HG02943 (cell line): Measurements from ENCODE around the gene LHX6.

Experiments used
- ATAC-seq: cut with Tn5 transposase; IDR thresholded peaks from one replicate; pipeline ENCODE4 v1.9.1; 2021; ENCODE audit warnings: mild to moderate bottlenecking, low read depth, moderate library complexity; ENCODE audit not compliant: unreplicated experiment

The LHX6 gene

GRCh38 chr9:122228568-122229484, at the start of gene LHX6:
Gene LHX6 (minus strand): TSS chr9:122228957. CDS start chr9:122228740, 217 bp downstream.
- ATAC-seq = no peak

- ATAC-seq = no peak
These were observed 48.6 kb upstream of the LHX6 start for GRCh38 chr9:122277285-122277897.

- no peak for ATAC-seq
These were observed 47.3 kb upstream of the LHX6 start for GRCh38 chr9:122276096-122276495.

GRCh38 chr9:122274055-122274454, 45.3 kb upstream of the LHX6 start:
- no peak for ATAC-seq

- ATAC-seq = no peak
These were observed 39.5 kb upstream of the LHX6 start for GRCh38 chr9:122268041-122268814.

- peak; percentile 29 for ATAC-seq
These were observed 36.6 kb upstream of the LHX6 start for GRCh38 chr9:122265149-122265915.

GRCh38 chr9:122264360-122265148, 35.8 kb upstream of the LHX6 start, which contains the start of the genes MRRF and RBM18:
Gene MRRF (plus strand): TSS chr9:122264882. CDS start chr9:122270892, 6,010 bp downstream.
Gene RBM18 (minus strand): TSS chr9:122264840. CDS start chr9:122261492, 3,348 bp downstream.
- ATAC-seq = peak; percentile 77

- ATAC-seq = no peak
These were observed 35.1 kb upstream of the LHX6 start for GRCh38 chr9:122263699-122264349.

- no peak for ATAC-seq
These were observed 33.3 kb upstream of the LHX6 start for GRCh38 chr9:122262073-122262472.

- no peak for ATAC-seq
These were observed 32.7 kb upstream of the LHX6 start for GRCh38 chr9:122261469-122261881.

- no peak for ATAC-seq
These were observed 30.2 kb upstream of the LHX6 start for GRCh38 chr9:122258886-122259415.

GRCh38 chr9:122256206-122256605, 27.4 kb upstream of the LHX6 start:
- ATAC-seq = no peak

- ATAC-seq = no peak
These were observed 26.0 kb upstream of the LHX6 start for GRCh38 chr9:122254761-122255160.

GRCh38 chr9:122252796-122253195, 24.0 kb upstream of the LHX6 start:
- no peak for ATAC-seq

GRCh38 chr9:122251351-122251750, 22.6 kb upstream of the LHX6 start:
- ATAC-seq = no peak

- no peak for ATAC-seq
These were observed 19.7 kb upstream of the LHX6 start for GRCh38 chr9:122248448-122248865.

GRCh38 chr9:122246666-122247065, 17.9 kb upstream of the LHX6 start:
- ATAC-seq = no peak

- ATAC-seq = no peak
These were observed 15.6 kb upstream of the LHX6 start for GRCh38 chr9:122244349-122244748.
